Hepatocyte (in vitro differentiated cells): ENCODE results near the gene RPS26. TPM values are rescaled to one million over a fixed set of nuclear protein-coding genes. Genes with fewer than 3 reads are reported as not detected.

ENCODE experiments used
- DNase-seq: peaks from one replicate; pipeline ENCODE4 v3.0.0-alpha.2; 2016; ENCODE audit warnings: low spot score
- H2AFZ ChIP-seq: fragments of 200-600 bp; sonication (generic); 2 replicates; pipeline ENCODE4 v1.6.0; 2016; ENCODE audit warnings: antibody characterized with exemption, mild to moderate bottlenecking
- H3K27ac ChIP-seq: fragments of 200-600 bp; sonication (generic); 2 replicates; pipeline ENCODE4 v1.5.1; 2016; ENCODE audit warnings: mild to moderate bottlenecking
- H3K27me3 ChIP-seq: fragments of 200-600 bp; sonication (generic); 2 replicates; pipeline ENCODE4 v1.6.1; 2016
- H3K36me3 ChIP-seq: fragments of 200-600 bp; sonication (generic); replicated peaks from 2 replicates; pipeline ENCODE4 v1.5.1; 2016; ENCODE audit warnings: low read depth; ENCODE audit not compliant: insufficient read depth
- H3K4me1 ChIP-seq: fragments of 200-600 bp; sonication (generic); 2 replicates; pipeline ENCODE4 v1.5.1; 2016; ENCODE audit warnings: mild to moderate bottlenecking, moderate library complexity; ENCODE audit not compliant: insufficient read depth
- H3K4me2 ChIP-seq: fragments of 200-600 bp; sonication (generic); 2 replicates; pipeline ENCODE4 v1.6.0; 2016
- H3K4me3 ChIP-seq: fragments of 200-600 bp; sonication (generic); 2 replicates; pipeline ENCODE4 v1.5.1; 2016; ENCODE audit warnings: mild to moderate bottlenecking
- H3K79me2 ChIP-seq: fragments of 200-600 bp; sonication (generic); 2 replicates; pipeline ENCODE4 v1.6.0; 2017; ENCODE audit warnings: mild to moderate bottlenecking
- H3K9me2 ChIP-seq: fragments of 200-600 bp; sonication (generic); replicated peaks from 2 replicates; pipeline ENCODE4 v1.6.0; 2017; ENCODE audit warnings: mild to moderate bottlenecking; ENCODE audit not compliant: insufficient read depth
- H3K9me3 ChIP-seq: fragments of 200-600 bp; sonication (generic); 2 replicates; pipeline ENCODE4 v1.5.1; 2016; ENCODE audit warnings: low read depth, mild to moderate bottlenecking
- H4K20me1 ChIP-seq: fragments of 200-600 bp; sonication (generic); 2 replicates; pipeline ENCODE4 v1.6.0; 2016; ENCODE audit warnings: mild to moderate bottlenecking; ENCODE audit not compliant: insufficient read depth, poor library complexity, severe bottlenecking
- EZH2 ChIP-seq: fragments of 200-600 bp; sonication (generic); IDR thresholded peaks from 2 replicates; pipeline ENCODE4 v1.6.1; 2016; ENCODE audit warnings: antibody characterized with exemption, mild to moderate bottlenecking, borderline replicate concordance
- EZH2phosphoT487 ChIP-seq: fragments of 200-600 bp; sonication (generic); IDR thresholded peaks from one replicate; pipeline ENCODE4 v1.6.1; 2018; ENCODE audit warnings: antibody characterized with exemption, mild to moderate bottlenecking, low read depth, moderate library complexity; ENCODE audit not compliant: unreplicated experiment, severe bottlenecking
- WGBS: methylation state at CpG from one replicate; pipeline ENCODE4 v1.1.6; 2016; ENCODE audit warnings: low lambda C conversion rate; ENCODE audit errors: missing lambda C conversion rate; 5-methylcytosine and 5-hydroxymethylcytosine counted together
- polyA plus RNA-seq: library from polyadenylated mRNA; unstranded; fragments of >200 nt; fragmentation: Nextera tagmentation; extraction: Ambion mirVana; gene quantifications from 2 replicates; pipeline ENCODE4 v1.2.1, GENCODE V29; 2016
- total RNA-seq: library from RNA; depleted of rRNA; stranded (reverse); fragments of >200 nt; gene quantifications from 2 replicates; pipeline ENCODE4 v1.2.3, GENCODE V29; 2014
- TF ChIP-seq, protein P1 (sequence below): fragments of 200-600 bp; sonication (generic); IDR thresholded peaks from 2 replicates; pipeline ENCODE4 v1.5.1; 2016; ENCODE audit warnings: antibody characterized with exemption, mild to moderate bottlenecking; ENCODE audit not compliant: poor library complexity

Gene RPS26
- total and polyA plus RNA-seq, 2 experiments from 2014 or later, result 252 to 673 TPM

DNA sequence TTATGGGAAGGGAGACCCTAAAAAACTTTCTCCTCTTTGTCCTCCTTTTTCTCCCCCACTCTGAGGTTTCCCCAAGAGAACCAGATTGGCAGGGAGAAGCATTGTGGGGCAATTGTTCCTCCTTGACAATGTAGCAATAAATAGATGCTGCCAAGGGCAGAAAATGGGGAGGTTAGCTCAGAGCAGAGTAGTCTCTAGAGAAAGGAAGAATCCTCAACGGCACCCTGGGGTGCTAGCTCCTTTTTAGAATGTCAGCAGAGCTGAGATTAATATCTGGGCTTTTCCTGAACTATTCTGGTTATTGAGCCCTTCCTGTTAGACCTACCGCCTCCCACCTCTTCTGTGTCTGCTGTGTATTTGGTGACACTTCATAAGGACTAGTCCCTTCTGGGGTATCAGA, 4.6 kb upstream of the RPS26 start:
- Histone ChIP-seq H3K27ac (no peak overlapping the region), H3K4me2 (no peak overlapping the region), H2AFZ (no peak overlapping the region), H3K9me2 (no peaks in the 10 kb centered on the region), H3K79me2 (peaks cover 2% of the 10 kb centered on the region), H3K9me3 (no peaks in the 10 kb centered on the region), H4K20me1 (no peaks in the 10 kb centered on the region), H3K4me3 (no peak overlapping the region), H3K27me3 (no peaks in the 10 kb centered on the region), H3K4me1 (peaks cover 6% of the 10 kb centered on the region), H3K36me3 (no peaks in the 10 kb centered on the region)
- TF ChIP-seq, protein P1, sequence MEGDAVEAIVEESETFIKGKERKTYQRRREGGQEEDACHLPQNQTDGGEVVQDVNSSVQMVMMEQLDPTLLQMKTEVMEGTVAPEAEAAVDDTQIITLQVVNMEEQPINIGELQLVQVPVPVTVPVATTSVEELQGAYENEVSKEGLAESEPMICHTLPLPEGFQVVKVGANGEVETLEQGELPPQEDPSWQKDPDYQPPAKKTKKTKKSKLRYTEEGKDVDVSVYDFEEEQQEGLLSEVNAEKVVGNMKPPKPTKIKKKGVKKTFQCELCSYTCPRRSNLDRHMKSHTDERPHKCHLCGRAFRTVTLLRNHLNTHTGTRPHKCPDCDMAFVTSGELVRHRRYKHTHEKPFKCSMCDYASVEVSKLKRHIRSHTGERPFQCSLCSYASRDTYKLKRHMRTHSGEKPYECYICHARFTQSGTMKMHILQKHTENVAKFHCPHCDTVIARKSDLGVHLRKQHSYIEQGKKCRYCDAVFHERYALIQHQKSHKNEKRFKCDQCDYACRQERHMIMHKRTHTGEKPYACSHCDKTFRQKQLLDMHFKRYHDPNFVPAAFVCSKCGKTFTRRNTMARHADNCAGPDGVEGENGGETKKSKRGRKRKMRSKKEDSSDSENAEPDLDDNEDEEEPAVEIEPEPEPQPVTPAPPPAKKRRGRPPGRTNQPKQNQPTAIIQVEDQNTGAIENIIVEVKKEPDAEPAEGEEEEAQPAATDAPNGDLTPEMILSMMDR, result no peak
- TF ChIP-seq EZH2 (no peak), EZH2phosphoT487 (no peak)
- 88% methylated on average over 2 of the region's 2 CpGs for WGBS
- DNase-seq, result no peak

DNA sequence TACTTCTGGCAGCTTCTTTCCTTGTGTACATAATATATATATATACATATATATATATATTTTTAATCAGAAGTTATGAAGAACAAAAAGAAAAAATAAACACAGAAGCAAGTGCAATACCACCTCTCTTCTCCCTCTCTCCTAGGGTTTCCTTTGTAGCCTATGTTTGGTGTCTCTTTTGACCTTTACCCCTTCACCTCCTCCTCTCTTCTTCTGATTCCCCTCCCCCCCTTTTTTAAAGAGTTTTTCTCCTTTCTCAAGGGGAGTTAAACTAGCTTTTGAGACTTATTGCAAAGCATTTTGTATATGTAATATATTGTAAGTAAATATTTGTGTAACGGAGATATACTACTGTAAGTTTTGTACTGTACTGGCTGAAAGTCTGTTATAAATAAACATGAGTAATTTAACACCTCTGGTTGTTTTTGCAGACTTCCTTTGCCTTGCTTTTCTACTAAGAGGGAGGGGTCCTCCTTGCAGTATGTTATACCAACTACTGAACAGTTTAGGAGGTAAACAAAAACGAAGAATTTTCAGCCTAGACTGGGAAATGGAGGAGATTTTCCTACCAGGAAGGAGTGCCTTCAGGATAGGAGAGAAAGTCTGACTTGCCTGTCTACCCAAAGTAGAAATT, 3.6 kb upstream of the RPS26 start:
- H3K4me2 ChIP-seq, result no peak overlapping the region

DNA sequence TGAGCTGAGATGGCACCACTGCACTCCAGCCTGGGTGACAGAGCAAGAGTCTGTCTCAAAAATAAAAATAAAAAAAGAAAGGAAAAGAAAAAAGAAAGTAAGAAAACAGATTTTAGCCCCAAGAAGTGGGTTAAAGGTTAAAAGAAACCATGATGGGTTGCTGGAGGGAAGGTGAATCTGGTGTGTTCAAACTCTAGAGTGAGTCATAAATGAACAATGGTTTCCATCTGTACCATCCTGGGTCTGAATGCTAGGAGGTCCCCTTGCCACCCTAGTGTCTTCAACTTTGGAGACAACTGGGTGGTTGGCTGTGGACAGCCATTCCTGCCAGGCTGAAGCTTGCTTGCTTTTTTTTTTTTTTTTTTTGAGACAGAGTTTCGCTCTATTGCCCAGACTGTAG, 1.6 kb upstream of the RPS26 start:
- WGBS, result 89% methylated on average over 1 of the region's 1 CpG
- TF ChIP-seq EZH2phosphoT487 (no peak), EZH2 (no peak)
- TF ChIP-seq, protein P1, result no peak
- H3K36me3 ChIP-seq, result no peaks in the 10 kb centered on the region

More for the DNA sequence above, 3.6 kb upstream of the RPS26 start:
- no peak overlapping the region for H3K4me3 ChIP-seq
- no peaks in the 10 kb centered on the region for H3K9me3 ChIP-seq
- H3K79me2 ChIP-seq, result peaks cover 12% of the 10 kb centered on the region
- no peak overlapping the region for H2AFZ ChIP-seq
- peaks cover 9% of the 10 kb centered on the region for H3K4me1 ChIP-seq
- 71% methylated on average over 2 of the region's 2 CpGs for WGBS
- no peaks in the 10 kb centered on the region for H3K36me3 ChIP-seq
- peaks cover 6% of the 10 kb centered on the region for H4K20me1 ChIP-seq
- TF ChIP-seq EZH2phosphoT487 (no peak), EZH2 (no peak)
- TF ChIP-seq, protein P1, result no peak
- no peaks in the 10 kb centered on the region for H3K9me2 ChIP-seq
- H3K27ac ChIP-seq, result no peak overlapping the region
- DNase-seq, result no peak
- H3K27me3 ChIP-seq, result no peaks in the 10 kb centered on the region

More for the DNA sequence above, 1.6 kb upstream of the RPS26 start:
- Histone ChIP-seq H3K79me2 (peaks cover 30% of the 10 kb centered on the region), H3K4me3 (no peak overlapping the region), H3K4me2 (no peak overlapping the region), H3K9me2 (no peaks in the 10 kb centered on the region), H4K20me1 (peaks cover 15% of the 10 kb centered on the region), H3K9me3 (no peaks in the 10 kb centered on the region), H3K27ac (peak overlapping the region; percentile 85), H3K4me1 (peaks cover 14% of the 10 kb centered on the region), H2AFZ (no peak overlapping the region), H3K27me3 (no peaks in the 10 kb centered on the region)
- no peak for DNase-seq
